ENCODE measurements around the gene PLEKHA8. TPM values are rescaled to one million over a fixed set of nuclear protein-coding genes. Genes with fewer than 3 reads are reported as not detected.

Gene PLEKHA8
- total RNA-seq, 1 donor from 2014 or later = 5.7 TPM

- DNase-seq (ENCODE audit: low spot score) = peak; percentile 83
- intact Hi-C loops (cut with DNase I) = loop anchor here (5.0 kb wide), 1 partner anchor 108 kb away; the partner anchor contains the start of genes FKBP14 and PLEKHA8
Observed at GRCh38 chr7:30135301-30136116, 107.3 kb downstream of the PLEKHA8 start.

GRCh38 chr7:30136117-30136731 lies 108.0 kb downstream of the PLEKHA8 start:
- DNase-seq (ENCODE audit: low spot score) = no peak
- intact Hi-C loops (cut with DNase I) = loop anchor here (5.0 kb wide), 1 partner anchor 109 kb away; the partner anchor contains the start of genes FKBP14 and PLEKHA8

GRCh38 chr7:30136743-30137485 lies 108.7 kb downstream of the PLEKHA8 start:
- intact Hi-C loops (cut with DNase I) = loop anchor here (5.0 kb wide), 1 partner anchor 110 kb away; the partner anchor contains the start of genes FKBP14 and PLEKHA8
- DNase-seq (ENCODE audit: low spot score) = no peak

GRCh38 chr7:30139836-30140384 lies 111.7 kb downstream of the PLEKHA8 start:
- no peak for DNase-seq (ENCODE audit: low spot score)
- intact Hi-C loops (cut with DNase I) = loop anchor here (5.0 kb wide), 1 partner anchor 113 kb away; the partner anchor contains the start of genes FKBP14 and PLEKHA8

GRCh38 chr7:30140456-30140855 lies 112.2 kb downstream of the PLEKHA8 start:
- intact Hi-C loops (cut with DNase I) = no loop called here
- no peak for DNase-seq (ENCODE audit: low spot score)

GRCh38 chr7:30142710-30143109 lies 114.5 kb downstream of the PLEKHA8 start:
- DNase-seq (ENCODE audit: low spot score) = no peak
- intact Hi-C loops (cut with DNase I) = no loop called here

- intact Hi-C loops (cut with DNase I) = no loop called here
- no peak for DNase-seq (ENCODE audit: low spot score)
Observed at GRCh38 chr7:30143748-30144251, 115.6 kb downstream of the PLEKHA8 start.

GRCh38 chr7:30144657-30145306 lies 116.6 kb downstream of the PLEKHA8 start:
- intact Hi-C loops (cut with DNase I) = no loop called here
- DNase-seq (ENCODE audit: low spot score) = no peak

GRCh38 chr7:30145426-30145970 lies 117.3 kb downstream of the PLEKHA8 start:
- intact Hi-C loops (cut with DNase I) = no loop called here

GRCh38 chr7:30146127-30146612 lies 118.0 kb downstream of the PLEKHA8 start:
- DNase-seq (ENCODE audit: low spot score) = no peak
- intact Hi-C loops (cut with DNase I) = no loop called here

More at GRCh38 chr7:30145426-30145970, 117.3 kb downstream of the PLEKHA8 start:
- no peak for DNase-seq (ENCODE audit: low spot score)

GRCh38 chr7:30147223-30147622 lies 119.0 kb downstream of the PLEKHA8 start:
- no peak for DNase-seq (ENCODE audit: low spot score)
- intact Hi-C loops (cut with DNase I) = no loop called here

- intact Hi-C loops (cut with DNase I) = no loop called here
- DNase-seq (ENCODE audit: low spot score) = no peak
Observed at GRCh38 chr7:30147785-30148184, 119.6 kb downstream of the PLEKHA8 start.

GRCh38 chr7:30148426-30148825 lies 120.2 kb downstream of the PLEKHA8 start:
- intact Hi-C loops (cut with DNase I) = no loop called here
- DNase-seq (ENCODE audit: low spot score) = no peak

GRCh38 chr7:30148951-30149459 lies 120.8 kb downstream of the PLEKHA8 start:
- peak; percentile 83 for DNase-seq (ENCODE audit: low spot score)
- intact Hi-C loops (cut with DNase I) = no loop called here

- DNase-seq (ENCODE audit: low spot score) = no peak
- intact Hi-C loops (cut with DNase I) = no loop called here
Observed at GRCh38 chr7:30149640-30150272, 121.5 kb downstream of the PLEKHA8 start.

GRCh38 chr7:30150711-30151110 lies 122.5 kb downstream of the PLEKHA8 start:
- no peak for DNase-seq (ENCODE audit: low spot score)
- intact Hi-C loops (cut with DNase I) = no loop called here

GRCh38 chr7:30154111-30154587 lies 125.9 kb downstream of the PLEKHA8 start:
- no peak for DNase-seq (ENCODE audit: low spot score)
- intact Hi-C loops (cut with DNase I) = no loop called here

- DNase-seq (ENCODE audit: low spot score) = no peak
- intact Hi-C loops (cut with DNase I) = no loop called here
Observed at GRCh38 chr7:30155481-30155880, 127.3 kb downstream of the PLEKHA8 start.

Data from cardiac septum (tissue), 1 donor.